Measurements from ENCODE around the gene KCNK1. TPM values are rescaled to one million over a fixed set of nuclear protein-coding genes. Genes with fewer than 3 reads are reported as not detected.

Gene KCNK1
- 10 to 100 TPM; 10.5 to 12.9 TPM for total RNA-seq
- polyA plus RNA-seq (ENCODE audit: insufficient read length in 2 of 2), result 10 to 100 TPM; 11.0 to 13.2 TPM
- long read RNA-seq, donor 1, transcript KCNK1-202 (3 exons, 2,161 nt), result major isoform, 8 of 8 reads
- long read RNA-seq, donor 1, partial matches to known transcripts, result 0 of 8 reads
- long read RNA-seq, donor 1, other reads (novel, unspliced or antisense), result 0 of 8 reads
- long read RNA-seq, donor 2, partial matches to known transcripts, result 0 of 1 reads
- long read RNA-seq, donor 2, other reads (novel, unspliced or antisense), result 0 of 1 reads
- long read RNA-seq, donor 3, partial matches to known transcripts, result 0 of 2 reads
- long read RNA-seq, donor 3, other reads (novel, unspliced or antisense), result 0 of 2 reads
- long read RNA-seq, donor 4, transcript KCNK1-202 (3 exons, 2,161 nt), result major isoform, 5 of 5 reads
- long read RNA-seq, donor 4, partial matches to known transcripts, result 0 of 5 reads
- long read RNA-seq, donor 4, other reads (novel, unspliced or antisense), result 0 of 5 reads

DNA sequence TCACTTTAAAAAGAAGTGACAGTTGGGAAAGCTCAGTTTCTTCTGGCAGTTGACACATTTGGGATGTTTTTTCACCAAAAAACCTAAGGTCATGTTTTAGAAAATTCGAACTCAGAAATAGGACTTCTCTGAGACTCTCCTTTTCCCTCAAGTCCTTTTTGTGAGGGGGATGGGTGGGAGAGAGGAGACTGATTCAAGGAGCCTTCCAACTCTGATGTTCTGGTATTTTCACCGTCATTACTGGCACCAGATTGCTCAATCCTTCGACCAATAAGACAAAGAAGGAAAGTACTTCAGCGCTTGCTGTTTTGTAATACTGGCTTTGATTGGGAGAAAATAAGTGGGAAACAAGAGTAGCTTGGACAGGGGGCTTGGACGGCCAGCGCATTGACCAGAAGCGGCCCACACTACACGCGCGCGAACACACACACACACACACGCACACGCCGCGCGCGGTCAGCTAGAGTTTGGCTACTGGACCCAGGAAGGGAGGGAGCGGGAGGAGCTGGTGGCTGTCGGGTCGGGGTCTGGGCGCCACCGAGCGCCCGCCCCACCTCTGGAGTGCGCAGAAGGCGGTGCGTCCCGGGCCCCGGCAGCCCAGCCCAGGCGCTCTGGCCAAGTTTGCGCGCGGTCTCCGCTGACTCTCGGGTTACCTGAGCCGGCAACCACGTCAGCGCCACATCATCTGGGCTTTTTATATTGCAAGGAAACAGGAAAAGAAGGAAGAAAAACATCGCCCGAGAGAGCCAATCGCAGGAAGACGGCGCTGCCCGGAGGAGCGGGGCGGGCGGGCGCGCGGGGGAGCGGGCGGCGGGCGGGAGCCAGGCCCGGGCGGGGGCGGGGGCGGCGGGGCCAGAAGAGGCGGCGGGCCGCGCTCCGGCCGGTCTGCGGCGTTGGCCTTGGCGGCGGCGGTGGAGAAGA lies at the start of gene KCNK1:
KCNK1 (plus strand) TSS at position 855 of the 921 bp plus-strand sequence; CDS start at position 921, 66 bp downstream.
- peaks cover 17% of the 10 kb centered on the region for H3K4me1 ChIP-seq (ENCODE audit: control insufficient read depth, insufficient read depth, low read length)
- peaks cover 14% of the 10 kb centered on the region for H3K27me3 ChIP-seq (ENCODE audit: control insufficient read depth, insufficient read depth, low read length)
- peak within 1 kb of the TSS; percentile 43 for H3K4me3 ChIP-seq (ENCODE audit: low read depth, low read length)
- under 1% methylated on average over 50 of the region's 70 CpGs for WGBS (ENCODE audit: insufficient coverage)
- no peaks in the 10 kb centered on the region for H3K36me3 ChIP-seq (ENCODE audit: control insufficient read depth, insufficient read depth, low read length)
- DNase-seq (ENCODE audit: low read depth in 4 of 6, low spot score in 6 of 6), result peak; percentile 21 to 82 (median 42)
- no peaks in the 10 kb centered on the region for H3K9me3 ChIP-seq (ENCODE audit: control insufficient read depth, insufficient read depth, low read length)
- H3K27ac ChIP-seq (ENCODE audit: low read depth, low read length), result no peak within 1 kb of the TSS

DNA sequence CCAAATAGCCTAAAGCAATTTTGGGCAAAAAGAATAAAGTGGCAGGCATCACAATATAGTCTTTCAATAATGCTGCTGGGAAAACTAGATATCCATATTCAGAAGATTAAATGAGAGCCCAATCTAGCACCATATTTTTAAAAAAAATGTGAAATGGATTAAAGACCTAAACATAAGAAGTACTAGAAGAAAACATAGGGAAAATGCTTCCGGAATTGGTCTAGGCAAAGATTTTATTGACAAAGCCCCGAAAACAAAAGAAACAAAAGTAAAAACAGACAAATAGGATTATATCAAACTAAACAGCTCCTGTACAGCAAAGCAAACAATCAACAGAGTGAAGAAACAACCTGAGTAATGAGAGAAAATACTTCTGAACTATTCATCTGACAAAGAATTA lies 48.6 kb upstream of the KCNK1 start:
- no CpG with 5 or more reads among the region's 2 CpGs for WGBS (ENCODE audit: insufficient coverage)
- Histone ChIP-seq H3K27ac (ENCODE audit: low read depth, low read length) (no peak overlapping the region), H3K4me3 (ENCODE audit: low read depth, low read length) (no peak overlapping the region), H3K36me3 (ENCODE audit: control insufficient read depth, insufficient read depth, low read length) (no peaks in the 10 kb centered on the region), H3K4me1 (ENCODE audit: control insufficient read depth, insufficient read depth, low read length) (no peaks in the 10 kb centered on the region), H3K9me3 (ENCODE audit: control insufficient read depth, insufficient read depth, low read length) (peaks cover 5% of the 10 kb centered on the region), H3K27me3 (ENCODE audit: control insufficient read depth, insufficient read depth, low read length) (no peaks in the 10 kb centered on the region)
- no peak for DNase-seq (ENCODE audit: low read depth in 4 of 6, low spot score in 6 of 6)

DNA sequence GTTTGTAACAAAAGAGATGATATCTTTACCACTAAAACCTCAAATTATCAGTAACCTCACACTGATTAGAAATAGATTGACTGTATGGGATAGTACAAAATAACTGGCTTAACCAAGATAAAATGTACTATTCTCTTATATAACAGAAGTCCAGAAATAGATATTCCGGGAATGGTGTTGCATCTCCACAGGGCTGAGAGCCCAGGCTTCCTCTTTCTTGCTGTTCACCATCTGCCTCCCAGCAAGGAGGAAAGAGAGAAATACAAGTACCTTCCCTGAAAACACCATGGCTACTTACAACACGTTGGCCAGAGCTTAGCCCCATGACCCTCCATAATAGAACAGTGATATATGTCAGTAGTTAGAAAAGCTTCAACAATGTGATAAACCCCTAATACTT lies 47.0 kb upstream of the KCNK1 start:
- Histone ChIP-seq H3K9me3 (ENCODE audit: control insufficient read depth, insufficient read depth, low read length) (peaks cover 2% of the 10 kb centered on the region), H3K4me1 (ENCODE audit: control insufficient read depth, insufficient read depth, low read length) (no peaks in the 10 kb centered on the region), H3K4me3 (ENCODE audit: low read depth, low read length) (no peak overlapping the region), H3K27ac (ENCODE audit: low read depth, low read length) (no peak overlapping the region), H3K27me3 (ENCODE audit: control insufficient read depth, insufficient read depth, low read length) (no peaks in the 10 kb centered on the region), H3K36me3 (ENCODE audit: control insufficient read depth, insufficient read depth, low read length) (no peaks in the 10 kb centered on the region)
- WGBS (ENCODE audit: insufficient coverage), result 100% methylated on average over 1 of the region's 2 CpGs
- DNase-seq (ENCODE audit: low read depth in 4 of 6, low spot score in 6 of 6), result peak in 1 of 6 donors; percentile 36

DNA sequence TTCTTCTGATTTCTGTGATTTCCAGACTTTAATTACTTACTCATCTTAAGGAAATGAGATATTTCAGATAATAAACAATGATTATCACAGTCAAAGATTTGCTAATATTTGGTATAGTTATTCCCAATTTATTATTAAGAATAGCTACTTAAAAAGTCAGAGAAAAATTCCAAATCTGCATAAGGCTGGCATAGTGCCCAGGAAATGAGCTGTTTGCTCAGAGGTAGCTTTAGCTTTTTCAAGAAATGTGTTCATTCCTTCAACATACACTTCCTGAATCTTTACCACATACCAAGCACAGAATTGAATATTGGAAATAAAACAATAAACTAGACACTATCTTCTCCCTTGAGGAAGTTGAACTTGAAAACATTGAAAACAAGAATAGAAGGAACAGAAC lies 44.3 kb upstream of the KCNK1 start:
- peak in 2 of 6 donors; percentile 39 to 74 for DNase-seq (ENCODE audit: low read depth in 4 of 6, low spot score in 6 of 6)
- H3K9me3 ChIP-seq (ENCODE audit: control insufficient read depth, insufficient read depth, low read length), result peaks cover 2% of the 10 kb centered on the region
- H3K36me3 ChIP-seq (ENCODE audit: control insufficient read depth, insufficient read depth, low read length), result no peaks in the 10 kb centered on the region
- no peak overlapping the region for H3K4me3 ChIP-seq (ENCODE audit: low read depth, low read length)
- H3K27ac ChIP-seq (ENCODE audit: low read depth, low read length), result no peak overlapping the region
- no peaks in the 10 kb centered on the region for H3K4me1 ChIP-seq (ENCODE audit: control insufficient read depth, insufficient read depth, low read length)
- H3K27me3 ChIP-seq (ENCODE audit: control insufficient read depth, insufficient read depth, low read length), result no peaks in the 10 kb centered on the region

DNA sequence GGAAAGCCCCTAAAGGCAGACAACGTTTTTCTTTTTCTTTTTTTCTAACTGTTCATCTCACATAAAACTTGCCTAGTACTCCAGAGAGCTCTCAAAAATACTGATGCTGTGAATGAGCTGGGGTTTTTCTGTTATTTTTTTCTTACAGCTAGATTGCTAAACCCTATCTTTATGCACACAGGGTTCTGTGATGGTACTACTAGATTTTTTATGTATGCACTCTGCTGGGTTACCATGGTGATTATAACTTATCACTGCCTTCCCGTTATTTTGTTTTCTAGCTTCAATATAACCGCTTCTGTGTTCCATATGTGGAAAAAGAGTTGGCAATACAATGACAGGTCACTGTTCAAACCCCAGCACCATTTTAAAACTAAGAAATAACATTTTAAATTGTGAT lies 43.7 kb upstream of the KCNK1 start:
- Histone ChIP-seq H3K36me3 (ENCODE audit: control insufficient read depth, insufficient read depth, low read length) (no peaks in the 10 kb centered on the region), H3K27ac (ENCODE audit: low read depth, low read length) (no peak overlapping the region), H3K27me3 (ENCODE audit: control insufficient read depth, insufficient read depth, low read length) (no peaks in the 10 kb centered on the region), H3K4me3 (ENCODE audit: low read depth, low read length) (no peak overlapping the region), H3K9me3 (ENCODE audit: control insufficient read depth, insufficient read depth, low read length) (no peaks in the 10 kb centered on the region), H3K4me1 (ENCODE audit: control insufficient read depth, insufficient read depth, low read length) (no peaks in the 10 kb centered on the region)
- WGBS (ENCODE audit: insufficient coverage), result no CpG with 5 or more reads among the region's 3 CpGs
- peak in 2 of 6 donors; percentile 59 to 87 for DNase-seq (ENCODE audit: low read depth in 4 of 6, low spot score in 6 of 6)

DNA sequence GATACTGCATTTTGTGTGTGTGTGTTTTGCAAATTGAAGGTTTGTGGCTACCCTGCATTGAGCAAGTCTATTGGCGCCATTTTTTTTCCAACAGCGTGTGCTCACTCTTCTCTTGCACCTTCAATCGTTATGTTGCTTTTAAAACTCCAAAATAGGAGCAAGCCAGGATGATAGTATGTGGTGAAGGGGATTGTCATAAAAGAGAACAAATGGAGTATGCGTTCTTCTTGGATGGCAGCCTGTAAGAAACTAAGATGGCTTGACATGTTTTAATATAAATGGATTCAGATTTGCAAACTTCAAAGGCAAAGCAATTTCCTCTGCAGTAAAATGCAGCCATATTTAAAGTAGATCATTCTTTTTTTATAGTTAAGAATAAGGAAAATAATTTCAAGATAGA lies 43.2 kb upstream of the KCNK1 start:
- no peak overlapping the region for H3K27ac ChIP-seq (ENCODE audit: low read depth, low read length)
- no peaks in the 10 kb centered on the region for H3K27me3 ChIP-seq (ENCODE audit: control insufficient read depth, insufficient read depth, low read length)
- WGBS (ENCODE audit: insufficient coverage), result no CpG with 5 or more reads among the region's 4 CpGs
- H3K9me3 ChIP-seq (ENCODE audit: control insufficient read depth, insufficient read depth, low read length), result no peaks in the 10 kb centered on the region
- H3K4me1 ChIP-seq (ENCODE audit: control insufficient read depth, insufficient read depth, low read length), result no peaks in the 10 kb centered on the region
- DNase-seq (ENCODE audit: low read depth in 4 of 6, low spot score in 6 of 6), result peak in 1 of 6 donors; percentile 73
- H3K4me3 ChIP-seq (ENCODE audit: low read depth, low read length), result no peak overlapping the region
- H3K36me3 ChIP-seq (ENCODE audit: control insufficient read depth, insufficient read depth, low read length), result no peaks in the 10 kb centered on the region

DNA sequence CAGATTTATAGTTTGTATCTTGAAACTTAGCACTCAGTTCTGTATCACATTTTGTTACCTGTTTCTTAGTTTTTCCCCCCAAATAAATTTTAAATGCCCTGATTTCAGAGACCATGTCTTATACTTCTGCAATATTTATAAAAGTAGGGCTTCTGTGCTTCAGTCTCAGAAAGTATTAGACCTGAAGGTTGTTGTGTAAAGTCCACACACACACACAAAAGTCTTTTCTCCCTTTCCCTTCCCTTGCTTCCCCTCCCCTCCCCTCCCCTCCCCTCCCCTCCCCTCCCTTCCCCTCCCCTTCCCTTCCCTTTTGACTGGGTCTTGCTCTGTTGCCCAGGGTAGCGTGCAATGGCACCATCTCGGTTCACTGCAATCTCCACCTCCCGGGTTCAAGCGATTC lies 41.0 kb upstream of the KCNK1 start:
- no peak for DNase-seq (ENCODE audit: low read depth in 4 of 6, low spot score in 6 of 6)
- H3K9me3 ChIP-seq (ENCODE audit: control insufficient read depth, insufficient read depth, low read length), result no peaks in the 10 kb centered on the region
- no peaks in the 10 kb centered on the region for H3K36me3 ChIP-seq (ENCODE audit: control insufficient read depth, insufficient read depth, low read length)
- no peak overlapping the region for H3K4me3 ChIP-seq (ENCODE audit: low read depth, low read length)
- WGBS (ENCODE audit: insufficient coverage), result 92% methylated on average over 3 of the region's 4 CpGs
- H3K4me1 ChIP-seq (ENCODE audit: control insufficient read depth, insufficient read depth, low read length), result no peaks in the 10 kb centered on the region
- H3K27me3 ChIP-seq (ENCODE audit: control insufficient read depth, insufficient read depth, low read length), result no peaks in the 10 kb centered on the region
- no peak overlapping the region for H3K27ac ChIP-seq (ENCODE audit: low read depth, low read length)

DNA sequence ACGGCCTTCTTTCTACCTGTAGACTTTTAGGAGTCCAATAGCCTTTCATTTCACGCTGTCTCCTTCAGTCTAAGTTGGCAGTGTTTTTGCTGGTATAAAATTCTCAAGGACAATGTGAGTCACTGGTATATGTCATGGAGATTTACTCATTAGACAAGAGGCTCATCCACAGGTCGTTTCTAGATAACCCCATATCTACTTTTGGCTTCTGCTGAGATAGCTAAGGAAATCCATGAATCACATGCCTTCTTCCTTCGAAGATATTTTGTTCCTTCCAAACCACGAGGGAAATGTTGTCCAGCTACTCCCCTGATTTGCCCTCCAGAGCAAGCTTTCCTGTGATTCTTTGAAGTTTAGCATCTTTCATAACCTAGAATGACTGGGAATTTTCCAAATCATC lies 38.5 kb upstream of the KCNK1 start:
- H3K27me3 ChIP-seq (ENCODE audit: control insufficient read depth, insufficient read depth, low read length), result no peaks in the 10 kb centered on the region
- 94% methylated on average over 4 of the region's 5 CpGs for WGBS (ENCODE audit: insufficient coverage)
- H3K4me3 ChIP-seq (ENCODE audit: low read depth, low read length), result no peak overlapping the region

DNA sequence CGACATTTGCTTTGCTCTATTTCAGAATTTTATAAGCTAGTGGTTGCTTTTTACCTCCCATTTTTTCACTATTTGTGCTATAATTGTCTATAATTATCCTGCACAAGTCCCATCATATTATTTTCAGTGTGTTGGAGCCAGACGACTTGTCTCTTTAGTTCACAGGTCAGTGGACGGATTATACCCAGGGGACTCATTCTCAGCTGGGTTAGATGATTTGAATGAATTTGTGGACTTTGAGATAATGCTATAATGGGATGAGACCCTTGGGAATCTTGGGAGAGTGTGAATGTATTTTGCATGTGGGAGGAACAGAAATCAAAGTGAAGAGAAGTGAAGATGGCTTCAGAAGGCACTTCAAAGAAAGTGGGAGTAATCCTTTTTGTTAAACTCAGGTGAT lies 31.5 kb upstream of the KCNK1 start:
- Histone ChIP-seq H3K27ac (ENCODE audit: low read depth, low read length) (no peak overlapping the region), H3K4me3 (ENCODE audit: low read depth, low read length) (no peak overlapping the region), H3K36me3 (ENCODE audit: control insufficient read depth, insufficient read depth, low read length) (no peaks in the 10 kb centered on the region), H3K4me1 (ENCODE audit: control insufficient read depth, insufficient read depth, low read length) (no peaks in the 10 kb centered on the region), H3K9me3 (ENCODE audit: control insufficient read depth, insufficient read depth, low read length) (peaks cover 3% of the 10 kb centered on the region), H3K27me3 (ENCODE audit: control insufficient read depth, insufficient read depth, low read length) (no peaks in the 10 kb centered on the region)
- peak in 1 of 6 donors; percentile 69 for DNase-seq (ENCODE audit: low read depth in 4 of 6, low spot score in 6 of 6)
- 73% methylated on average over 2 of the region's 3 CpGs for WGBS (ENCODE audit: insufficient coverage)

More for the DNA sequence above, 38.5 kb upstream of the KCNK1 start:
- no peaks in the 10 kb centered on the region for H3K4me1 ChIP-seq (ENCODE audit: control insufficient read depth, insufficient read depth, low read length)
- H3K9me3 ChIP-seq (ENCODE audit: control insufficient read depth, insufficient read depth, low read length), result no peaks in the 10 kb centered on the region
- H3K27ac ChIP-seq (ENCODE audit: low read depth, low read length), result no peak overlapping the region
- H3K36me3 ChIP-seq (ENCODE audit: control insufficient read depth, insufficient read depth, low read length), result no peaks in the 10 kb centered on the region
- no peak for DNase-seq (ENCODE audit: low read depth in 4 of 6, low spot score in 6 of 6)

Measured in spinal cord (tissue), 10 donors.